DOHH2 (cell line): ENCODE data around the gene IP6K1.

ENCODE experiments used
- H3F3A ChIP-seq: fragments of 200-600 bp; sonication (generic), shearing (Covaris generic); 2 replicates; pipeline ENCODE4 v1.6.0; 2016; ENCODE audit warnings: antibody characterized with exemption, mild to moderate bottlenecking; ENCODE audit not compliant: control insufficient read depth, insufficient read depth
- H3K27ac ChIP-seq: fragments of 200-600 bp; sonication (generic); 2 replicates; pipeline ENCODE4 v1.5.1; 2014; ENCODE audit warnings: low read depth, mild to moderate bottlenecking, low read length, moderate library complexity
- H3K27me3 ChIP-seq: fragments of 200-600 bp; sonication (generic); 2 replicates; pipeline ENCODE4 v1.6.1; 2014; ENCODE audit warnings: mild to moderate bottlenecking, low read length, mixed read lengths; ENCODE audit not compliant: control insufficient read depth
- H3K36me3 ChIP-seq: fragments of 200-600 bp; sonication (generic); 2 replicates; pipeline ENCODE4 v1.6.1; 2014; ENCODE audit warnings: mild to moderate bottlenecking, low read length, moderate library complexity, mixed read lengths; ENCODE audit not compliant: control insufficient read depth
- H3K4me1 ChIP-seq: fragments of 200-600 bp; sonication (generic); 2 replicates; pipeline ENCODE4 v1.6.1; 2014; ENCODE audit warnings: mild to moderate bottlenecking, low read length, mixed read lengths; ENCODE audit not compliant: control insufficient read depth
- H3K4me2 ChIP-seq: fragments of 200-600 bp; sonication (generic); 2 replicates; pipeline ENCODE4 v1.6.0; 2014; ENCODE audit warnings: mild to moderate bottlenecking, low read length, moderate library complexity
- H3K4me3 ChIP-seq: fragments of 200-600 bp; sonication (generic); 2 replicates; pipeline ENCODE4 v1.5.1; 2014; ENCODE audit warnings: mild to moderate bottlenecking, low read length, mixed read lengths
- H3K79me2 ChIP-seq: fragments of 200-600 bp; sonication (generic); 2 replicates; pipeline ENCODE4 v1.6.1; 2014; ENCODE audit warnings: mild to moderate bottlenecking, low read length, mixed read lengths; ENCODE audit not compliant: control insufficient read depth
- H3K9me2 ChIP-seq: fragments of 200-600 bp; sonication (generic); replicated peaks from 2 replicates; pipeline ENCODE4 v1.6.1; 2014; ENCODE audit warnings: mild to moderate bottlenecking, low read length, mixed read lengths; ENCODE audit not compliant: control insufficient read depth
- H3K9me3 ChIP-seq: fragments of 200-600 bp; sonication (generic); 2 replicates; pipeline ENCODE4 v1.6.1; 2014; ENCODE audit warnings: antibody characterized with exemption, low read length, mixed read lengths; ENCODE audit not compliant: control insufficient read depth, insufficient read depth
- H4K20me1 ChIP-seq: fragments of 200-600 bp; sonication (generic); 2 replicates; pipeline ENCODE4 v1.6.0; 2014; ENCODE audit warnings: low read depth, mild to moderate bottlenecking, antibody characterized with exemption, low read length, moderate library complexity; ENCODE audit not compliant: control insufficient read depth, insufficient read depth
- CTCF ChIP-seq: fragments of 200-600 bp; sonication (generic); IDR thresholded peaks from one replicate; pipeline ENCODE4 v1.5.1; 2014; ENCODE audit warnings: antibody characterized with exemption, mild to moderate bottlenecking, low read depth, low read length; ENCODE audit not compliant: poor library complexity, severe bottlenecking
- EZH2phosphoT487 ChIP-seq: fragments of 200-600 bp; sonication (generic); IDR thresholded peaks from 2 replicates; pipeline ENCODE4 v1.6.1; 2017; ENCODE audit warnings: borderline replicate concordance, mild to moderate bottlenecking, antibody characterized with exemption, low read length, moderate library complexity, mixed read lengths

Gene IP6K1

GRCh38 chr3:49747792-49748480 is 38.4 kb downstream of the IP6K1 start:
- H3F3A ChIP-seq = peaks cover 10% of the 10 kb centered on the region
- no peaks in the 10 kb centered on the region for H3K9me2 ChIP-seq
- H3K27me3 ChIP-seq = no peaks in the 10 kb centered on the region
- H3K36me3 ChIP-seq = peaks cover 37% of the 10 kb centered on the region
- TF ChIP-seq CTCF (no peak), EZH2phosphoT487 (no peak)
- no peaks in the 10 kb centered on the region for H3K4me1 ChIP-seq
- 0 out of 2 replicates have a peak, but pooled peaks cover 2% of the 10 kb centered on the region for H4K20me1 ChIP-seq
- H3K27ac ChIP-seq = no peak overlapping the region
- no peak overlapping the region for H3K4me3 ChIP-seq
- no peaks in the 10 kb centered on the region for H3K9me3 ChIP-seq
- H3K4me2 ChIP-seq = no peak overlapping the region
- H3K79me2 ChIP-seq = peaks cover 52% of the 10 kb centered on the region

GRCh38 chr3:49745986-49746385 is 40.4 kb downstream of the IP6K1 start:
- Histone ChIP-seq H3F3A (peaks cover 10% of the 10 kb centered on the region), H3K27ac (no peak overlapping the region), H3K9me3 (no peaks in the 10 kb centered on the region), H3K4me3 (no peak overlapping the region), H3K36me3 (peaks cover 39% of the 10 kb centered on the region), H3K9me2 (no peaks in the 10 kb centered on the region), H3K4me2 (no peak overlapping the region), H3K79me2 (peaks cover 42% of the 10 kb centered on the region), H3K27me3 (no peaks in the 10 kb centered on the region), H3K4me1 (no peaks in the 10 kb centered on the region), H4K20me1 (0 out of 2 replicates have a peak, but pooled peaks cover 2% of the 10 kb centered on the region)
- no peak for TF ChIP-seq CTCF
- no peak for TF ChIP-seq EZH2phosphoT487

- no peaks in the 10 kb centered on the region for H4K20me1 ChIP-seq
- H3K4me1 ChIP-seq = no peaks in the 10 kb centered on the region
- peaks cover 11% of the 10 kb centered on the region for H3K79me2 ChIP-seq
- H3K27me3 ChIP-seq = no peaks in the 10 kb centered on the region
- H3K4me2 ChIP-seq = no peak overlapping the region
- H3K36me3 ChIP-seq = peaks cover 38% of the 10 kb centered on the region
- no peak overlapping the region for H3K27ac ChIP-seq
- H3K9me3 ChIP-seq = no peaks in the 10 kb centered on the region
- H3K4me3 ChIP-seq = no peak overlapping the region
- no peaks in the 10 kb centered on the region for H3K9me2 ChIP-seq
- H3F3A ChIP-seq = no peaks in the 10 kb centered on the region
- no peak for TF ChIP-seq CTCF
- TF ChIP-seq EZH2phosphoT487 = no peak
Observed at GRCh38 chr3:49740427-49740826, 45.9 kb downstream of the IP6K1 start.
